Vagina (tissue), 2 donors: ENCODE measurements around the gene RPF1.

Experiments
- CTCF ChIP-seq, 3 experiments: fragments of 450-650 bp in 2 of 3; fragments of 200-600 bp in 1 of 3; sonication (generic) in 1 of 3; IDR thresholded peaks; one replicate each; pipeline ENCODE4 v1.5.1; 2017 to 2019; ENCODE audit warnings: antibody characterized with exemption in 3 of 3, mild to moderate bottlenecking in 2 of 3, moderate library complexity in 2 of 3
- POLR2A ChIP-seq, 2 donors: fragments of 450-650 bp; IDR thresholded peaks; one replicate each; pipeline ENCODE4 v1.6.1; 2017; ENCODE audit warnings: antibody characterized with exemption in 2 of 2, mild to moderate bottlenecking in 2 of 2, moderate library complexity in 2 of 2

DNA sequence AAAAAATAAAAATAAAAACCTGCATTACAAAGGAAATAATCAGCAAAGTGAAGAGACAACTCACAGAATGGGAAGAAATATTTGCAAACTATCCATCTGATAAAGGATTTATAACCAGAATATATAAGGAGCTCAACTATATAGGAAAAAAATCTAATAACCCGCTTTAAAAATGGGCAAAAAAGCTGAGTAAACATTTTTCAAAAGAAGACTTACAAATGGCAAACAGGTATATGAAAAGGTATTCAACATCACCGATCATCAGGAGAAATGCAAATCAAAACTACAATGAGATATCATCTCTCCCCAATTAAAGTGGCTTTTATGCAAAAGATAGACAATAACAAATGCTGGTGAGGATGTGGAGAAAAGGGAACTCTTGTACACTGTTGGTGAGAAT lies 31.1 kb downstream of the RPF1 start:
- TF ChIP-seq CTCF (IDR thresholded peaks at IDR 0.05) (no peak), POLR2A (IDR thresholded peaks at IDR 0.05) (no peak)
